Stimulated activated CD8-positive, alpha-beta memory T cell treated with anti-CD3 and anti-CD28 coated beads, Interleukin-12 subunit alpha, Interleukin-12 subunit beta, amount 100 ng/mL, for 24 hours (primary cell): ENCODE data around the gene ABHD17B.

Experiments
- DNase-seq: peaks from one replicate; pipeline ENCODE4 v3.0.0-alpha.2; 2020; ENCODE audit errors: extremely low read depth

Gene ABHD17B

DNA sequence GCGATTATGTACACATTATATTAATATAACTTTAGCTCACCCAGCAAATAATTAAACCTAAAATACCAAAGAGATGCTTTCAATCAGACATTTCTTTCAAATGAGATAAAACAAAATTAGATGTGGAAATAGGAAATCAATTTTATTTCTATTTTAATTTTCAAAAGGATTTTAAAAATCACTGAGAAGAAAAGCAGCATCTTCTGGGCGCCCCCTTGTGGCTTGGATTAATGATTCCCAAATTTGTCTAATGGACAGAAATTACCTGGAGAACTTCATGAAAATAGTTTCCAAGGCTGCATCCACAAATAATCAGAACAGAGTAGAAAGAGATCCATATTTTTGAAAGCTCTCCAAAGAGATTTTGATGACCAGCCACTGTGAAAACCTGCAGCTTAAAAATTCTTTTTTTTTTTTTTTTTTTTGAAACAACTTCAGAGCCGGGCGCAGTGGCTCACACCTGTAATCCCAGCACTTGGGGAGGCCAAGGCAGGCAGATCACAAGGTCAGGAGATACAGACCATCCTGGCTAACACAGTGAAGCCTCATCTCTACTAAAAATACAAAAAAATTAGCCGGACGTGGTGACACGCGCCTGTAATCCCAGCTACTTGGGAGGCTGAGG is 91.8 kb downstream of the ABHD17B start:
- no peak for DNase-seq

DNA sequence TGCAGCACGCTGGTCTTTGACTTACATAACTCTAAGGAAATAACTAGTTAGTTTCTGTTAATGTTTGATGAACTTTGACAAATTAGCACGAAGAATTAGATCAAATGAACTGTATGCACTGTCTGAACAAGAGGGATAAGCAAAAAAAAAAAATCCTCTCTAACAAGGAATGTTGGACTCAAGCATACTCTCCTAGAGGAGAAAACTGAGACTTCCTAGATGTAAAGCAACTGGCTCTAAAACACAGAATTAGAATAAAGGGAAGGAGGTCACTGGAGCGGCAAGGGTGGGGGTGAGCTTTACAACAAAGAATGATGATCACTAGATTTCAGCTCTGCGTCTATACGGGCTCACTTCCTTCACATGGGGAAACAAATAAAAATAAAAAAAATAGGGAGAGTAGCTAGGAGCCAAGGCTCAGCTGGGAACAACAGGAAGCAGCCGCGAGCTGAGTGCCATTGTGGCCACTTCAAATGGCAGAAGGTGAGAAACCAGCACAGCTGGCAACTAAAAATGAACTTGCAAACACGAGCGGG is 94.0 kb downstream of the ABHD17B start:
- DNase-seq, result no peak
